ENCODE results near the gene AKAP6.

Gene AKAP6

DNA sequence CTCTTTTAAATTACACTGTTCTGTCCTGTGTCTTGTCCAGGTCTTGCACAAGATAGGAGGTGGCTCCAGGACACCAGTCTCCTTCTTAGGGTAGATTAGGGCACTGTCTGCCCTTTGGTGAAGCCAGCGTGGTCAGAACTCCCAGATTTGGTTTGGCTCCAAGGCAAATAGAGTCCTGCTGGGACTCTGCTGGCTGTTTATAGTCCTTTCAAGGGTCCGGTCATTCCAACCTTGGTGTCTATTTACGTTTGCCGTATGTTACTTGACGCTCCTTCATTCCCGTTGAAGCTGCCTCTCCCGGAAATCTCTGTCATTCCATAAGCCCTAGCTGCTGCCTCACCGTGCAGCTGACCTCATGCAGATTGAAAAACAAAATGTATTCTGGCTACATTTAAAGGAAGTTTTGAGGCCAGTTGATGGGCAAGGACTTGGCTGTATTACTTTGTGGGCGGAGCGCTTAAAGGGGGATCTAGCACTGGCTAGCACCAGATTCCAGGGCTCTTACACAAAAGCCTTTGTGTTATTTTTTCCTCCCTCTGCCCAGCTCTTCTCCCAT is 180.6 kb downstream of the AKAP6 start:
- H3K27ac Mint-ChIP-seq, result no peak overlapping the region
- no peaks in the 10 kb centered on the region for H3K27me3 Mint-ChIP-seq (ENCODE audit: low read depth)
- no peak overlapping the region for H3K4me3 Mint-ChIP-seq
- H3K4me1 Mint-ChIP-seq (ENCODE audit: low read depth), result no peaks in the 10 kb centered on the region
- H3K9me3 Mint-ChIP-seq, result no peaks in the 10 kb centered on the region
- no peaks in the 10 kb centered on the region for H3K36me3 Mint-ChIP-seq (ENCODE audit: low read depth)

DNA sequence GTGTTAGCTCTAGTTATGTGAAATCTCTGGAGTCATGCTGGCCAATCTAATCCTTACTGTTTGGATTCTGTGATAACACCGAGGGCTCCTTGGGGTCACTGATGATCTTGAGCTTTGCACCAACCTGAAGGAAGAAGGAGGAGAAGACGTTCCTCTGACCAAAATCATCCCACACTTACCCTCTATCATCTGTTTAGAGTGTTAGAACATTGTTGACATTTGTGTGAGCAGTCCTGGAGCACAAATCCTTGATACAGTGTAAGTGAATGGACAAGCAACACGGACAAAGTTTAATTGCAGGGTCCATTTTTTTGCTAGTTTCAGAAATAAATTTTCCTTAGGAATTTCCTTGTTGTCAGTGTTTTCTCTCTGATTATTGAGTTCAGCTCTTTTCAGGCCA is 181.7 kb downstream of the AKAP6 start:
- Mint-ChIP-seq H3K4me3 (no peak overlapping the region), H3K36me3 (ENCODE audit: low read depth) (no peaks in the 10 kb centered on the region), H3K9me3 (no peaks in the 10 kb centered on the region), H3K4me1 (ENCODE audit: low read depth) (no peaks in the 10 kb centered on the region), H3K27me3 (ENCODE audit: low read depth) (no peaks in the 10 kb centered on the region), H3K27ac (no peak overlapping the region)

- no peaks in the 10 kb centered on the region for H3K27me3 Mint-ChIP-seq (ENCODE audit: low read depth)
- no peaks in the 10 kb centered on the region for H3K4me1 Mint-ChIP-seq (ENCODE audit: low read depth)
- H3K27ac Mint-ChIP-seq, result no peak overlapping the region
- H3K4me3 Mint-ChIP-seq, result no peak overlapping the region
- H3K36me3 Mint-ChIP-seq (ENCODE audit: low read depth), result no peaks in the 10 kb centered on the region
- H3K9me3 Mint-ChIP-seq, result no peaks in the 10 kb centered on the region
Observed at GRCh38 chr14:32512348-32512747, 183.2 kb downstream of the AKAP6 start.

GRCh38 chr14:32512813-32513212 is 183.7 kb downstream of the AKAP6 start:
- H3K27me3 Mint-ChIP-seq (ENCODE audit: low read depth), result no peaks in the 10 kb centered on the region
- H3K4me3 Mint-ChIP-seq, result no peak overlapping the region
- H3K27ac Mint-ChIP-seq, result no peak overlapping the region
- no peaks in the 10 kb centered on the region for H3K4me1 Mint-ChIP-seq (ENCODE audit: low read depth)
- peaks cover under 1% of the 10 kb centered on the region for H3K9me3 Mint-ChIP-seq
- no peaks in the 10 kb centered on the region for H3K36me3 Mint-ChIP-seq (ENCODE audit: low read depth)

- peaks cover 6% of the 10 kb centered on the region for H3K9me3 Mint-ChIP-seq
- H3K27ac Mint-ChIP-seq, result no peak overlapping the region
- no peaks in the 10 kb centered on the region for H3K36me3 Mint-ChIP-seq (ENCODE audit: low read depth)
Observed at GRCh38 chr14:32513571-32514009, 184.5 kb downstream of the AKAP6 start.

GRCh38 chr14:32514236-32514635 is 185.1 kb downstream of the AKAP6 start:
- no peaks in the 10 kb centered on the region for H3K36me3 Mint-ChIP-seq (ENCODE audit: low read depth)

More at GRCh38 chr14:32513571-32514009, 184.5 kb downstream of the AKAP6 start:
- H3K27me3 Mint-ChIP-seq (ENCODE audit: low read depth), result no peaks in the 10 kb centered on the region
- H3K4me1 Mint-ChIP-seq (ENCODE audit: low read depth), result no peaks in the 10 kb centered on the region
- H3K4me3 Mint-ChIP-seq, result no peak overlapping the region

DNA sequence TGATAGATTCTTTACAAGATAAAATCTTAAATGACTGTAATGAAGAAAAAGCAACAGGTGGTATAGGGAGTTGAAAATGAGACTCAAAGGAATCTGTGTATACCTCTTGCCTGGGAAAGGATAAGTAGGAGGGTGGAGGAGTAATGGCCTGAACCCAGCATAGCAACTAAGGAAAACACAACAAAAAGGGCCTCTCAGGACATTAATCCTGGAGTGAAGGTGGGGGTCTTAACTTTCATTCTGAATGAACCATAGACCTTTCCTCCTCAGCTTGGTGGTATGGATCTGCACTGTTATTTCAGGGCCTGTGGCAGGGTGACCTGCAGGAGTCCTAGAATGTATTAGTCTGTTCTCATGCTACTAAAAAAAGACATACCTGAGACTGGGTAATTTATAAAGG is 185.6 kb downstream of the AKAP6 start:
- H3K27me3 Mint-ChIP-seq (ENCODE audit: low read depth), result no peaks in the 10 kb centered on the region

More at GRCh38 chr14:32514236-32514635, 185.1 kb downstream of the AKAP6 start:
- no peak overlapping the region for H3K27ac Mint-ChIP-seq
- peaks cover 6% of the 10 kb centered on the region for H3K9me3 Mint-ChIP-seq
- no peaks in the 10 kb centered on the region for H3K4me1 Mint-ChIP-seq (ENCODE audit: low read depth)
- no peak overlapping the region for H3K4me3 Mint-ChIP-seq
- H3K27me3 Mint-ChIP-seq (ENCODE audit: low read depth), result no peaks in the 10 kb centered on the region

DNA sequence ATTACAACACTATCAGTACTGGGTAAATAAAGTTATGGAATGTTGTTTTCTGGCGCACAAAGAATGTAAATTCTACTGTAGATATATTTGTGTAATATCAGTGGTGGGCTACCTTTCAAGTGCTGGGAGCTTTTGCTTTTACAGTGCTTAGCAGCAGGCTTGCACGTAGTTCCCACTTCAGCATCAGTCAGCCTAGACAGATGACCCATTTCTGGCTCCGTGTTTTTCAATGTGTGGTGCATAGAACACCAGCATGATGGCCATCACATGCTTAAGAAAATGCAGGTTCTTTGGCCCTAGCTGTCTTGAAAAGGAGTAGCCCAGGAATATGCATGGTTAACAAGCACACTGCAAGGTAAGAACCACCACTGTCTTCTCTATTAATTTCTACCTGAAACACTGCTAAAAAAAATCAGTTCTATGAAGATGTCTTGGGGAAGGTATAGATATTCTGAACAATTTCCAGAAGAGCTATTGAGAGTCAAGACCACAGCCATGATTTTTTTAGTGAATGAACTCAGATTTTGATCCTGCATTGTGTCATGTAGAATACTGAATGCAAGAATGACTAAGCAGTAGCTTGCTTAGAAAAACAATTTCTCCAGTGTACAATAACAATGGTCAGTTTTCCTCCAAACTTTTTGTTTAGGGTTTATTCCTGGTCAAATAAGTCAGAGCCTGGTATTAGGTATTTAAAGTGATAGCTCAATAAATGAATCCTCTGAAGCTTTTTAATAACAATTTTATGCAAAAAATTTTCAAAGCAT is 195.7 kb downstream of the AKAP6 start:
- H3K4me3 Mint-ChIP-seq, result no peak overlapping the region
- peaks cover 3% of the 10 kb centered on the region for H3K27me3 Mint-ChIP-seq (ENCODE audit: low read depth)
- no peak overlapping the region for H3K27ac Mint-ChIP-seq
- no peaks in the 10 kb centered on the region for H3K9me3 Mint-ChIP-seq
- no peaks in the 10 kb centered on the region for H3K36me3 Mint-ChIP-seq (ENCODE audit: low read depth)
- H3K4me1 Mint-ChIP-seq (ENCODE audit: low read depth), result no peaks in the 10 kb centered on the region

More for the DNA sequence above, 185.6 kb downstream of the AKAP6 start:
- H3K36me3 Mint-ChIP-seq (ENCODE audit: low read depth), result no peaks in the 10 kb centered on the region
- peaks cover 6% of the 10 kb centered on the region for H3K9me3 Mint-ChIP-seq
- no peak overlapping the region for H3K4me3 Mint-ChIP-seq
- no peak overlapping the region for H3K27ac Mint-ChIP-seq
- H3K4me1 Mint-ChIP-seq (ENCODE audit: low read depth), result no peaks in the 10 kb centered on the region

- Mint-ChIP-seq H3K9me3 (no peaks in the 10 kb centered on the region), H3K27ac (no peak overlapping the region), H3K4me1 (ENCODE audit: low read depth) (no peaks in the 10 kb centered on the region), H3K4me3 (no peak overlapping the region), H3K27me3 (ENCODE audit: low read depth) (peaks cover 3% of the 10 kb centered on the region), H3K36me3 (ENCODE audit: low read depth) (no peaks in the 10 kb centered on the region)
Observed at GRCh38 chr14:32525591-32525990, 196.5 kb downstream of the AKAP6 start.

DNA sequence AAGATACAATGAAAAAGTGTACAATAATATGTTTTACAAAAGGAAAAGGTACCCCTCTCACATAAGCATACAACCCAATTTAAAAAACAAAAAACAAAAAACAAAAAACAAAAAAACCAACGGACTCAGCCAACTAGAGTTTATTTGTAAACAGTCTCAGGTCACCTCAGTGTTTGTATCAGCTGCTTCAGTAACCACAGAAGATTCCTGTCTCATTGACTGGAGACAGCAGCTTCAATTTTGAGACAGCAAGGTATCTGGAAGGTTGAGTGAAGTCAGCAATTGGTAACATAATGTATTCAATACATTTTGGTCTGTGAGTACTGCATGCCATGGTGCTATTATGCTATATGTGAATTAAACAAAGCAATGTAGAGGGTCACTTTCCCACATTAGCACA is 201.7 kb downstream of the AKAP6 start:
- Mint-ChIP-seq H3K27ac (no peak overlapping the region), H3K27me3 (ENCODE audit: low read depth) (peaks cover 7% of the 10 kb centered on the region), H3K4me3 (no peak overlapping the region), H3K4me1 (ENCODE audit: low read depth) (no peaks in the 10 kb centered on the region), H3K9me3 (no peaks in the 10 kb centered on the region), H3K36me3 (ENCODE audit: low read depth) (no peaks in the 10 kb centered on the region)

GRCh38 chr14:32531942-32532515 is 202.9 kb downstream of the AKAP6 start:
- no peaks in the 10 kb centered on the region for H3K36me3 Mint-ChIP-seq (ENCODE audit: low read depth)
- H3K27ac Mint-ChIP-seq, result no peak overlapping the region
- H3K4me1 Mint-ChIP-seq (ENCODE audit: low read depth), result no peaks in the 10 kb centered on the region
- H3K4me3 Mint-ChIP-seq, result no peak overlapping the region
- H3K9me3 Mint-ChIP-seq, result no peaks in the 10 kb centered on the region
- H3K27me3 Mint-ChIP-seq (ENCODE audit: low read depth), result peaks cover 7% of the 10 kb centered on the region

- H3K27me3 Mint-ChIP-seq (ENCODE audit: low read depth), result peaks cover 7% of the 10 kb centered on the region
- no peaks in the 10 kb centered on the region for H3K4me1 Mint-ChIP-seq (ENCODE audit: low read depth)
- no peaks in the 10 kb centered on the region for H3K9me3 Mint-ChIP-seq
- H3K27ac Mint-ChIP-seq, result no peak overlapping the region
- H3K4me3 Mint-ChIP-seq, result no peak overlapping the region
- no peaks in the 10 kb centered on the region for H3K36me3 Mint-ChIP-seq (ENCODE audit: low read depth)
Observed at GRCh38 chr14:32534145-32534544, 205.0 kb downstream of the AKAP6 start.

DNA sequence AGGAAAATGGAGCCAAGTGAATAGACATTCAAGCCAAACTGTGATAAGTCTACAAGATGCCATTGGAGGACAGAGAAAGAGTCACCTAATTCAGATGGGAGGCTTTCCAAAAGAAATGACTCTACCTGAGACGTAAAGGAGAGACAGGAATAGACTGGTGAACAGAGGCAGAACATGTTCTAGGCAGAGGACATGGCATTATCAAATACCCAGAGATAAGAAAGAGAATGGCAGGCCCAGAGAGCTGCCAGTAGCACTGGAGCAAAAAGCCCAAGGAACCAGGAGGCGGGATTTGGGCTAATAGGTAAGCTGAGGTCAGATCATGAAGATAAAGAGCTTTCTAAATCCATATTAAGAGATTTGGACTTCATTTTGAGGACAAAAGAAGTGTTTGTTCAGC is 207.1 kb downstream of the AKAP6 start:
- Mint-ChIP-seq H3K27me3 (ENCODE audit: low read depth) (peaks cover 4% of the 10 kb centered on the region), H3K36me3 (ENCODE audit: low read depth) (no peaks in the 10 kb centered on the region), H3K27ac (no peak overlapping the region), H3K9me3 (no peaks in the 10 kb centered on the region), H3K4me3 (no peak overlapping the region), H3K4me1 (ENCODE audit: low read depth) (no peaks in the 10 kb centered on the region)

GRCh38 chr14:32537166-32537565 is 208.1 kb downstream of the AKAP6 start:
- Mint-ChIP-seq H3K4me1 (ENCODE audit: low read depth) (no peaks in the 10 kb centered on the region), H3K27me3 (ENCODE audit: low read depth) (peaks cover 4% of the 10 kb centered on the region), H3K27ac (no peak overlapping the region), H3K9me3 (no peaks in the 10 kb centered on the region), H3K36me3 (ENCODE audit: low read depth) (no peaks in the 10 kb centered on the region), H3K4me3 (no peak overlapping the region)

GRCh38 chr14:32542507-32542906 is 213.4 kb downstream of the AKAP6 start:
- Mint-ChIP-seq H3K27me3 (ENCODE audit: low read depth) (no peaks in the 10 kb centered on the region), H3K4me1 (ENCODE audit: low read depth) (peaks cover 2% of the 10 kb centered on the region), H3K9me3 (no peaks in the 10 kb centered on the region), H3K36me3 (ENCODE audit: low read depth) (no peaks in the 10 kb centered on the region), H3K27ac (no peak overlapping the region), H3K4me3 (no peak overlapping the region)
